HepG2 (cell line): Measurements from ENCODE around the gene RUSF1. TPM values are rescaled to one million over a fixed set of nuclear protein-coding genes. Genes with fewer than 3 reads are reported as not detected.

ENCODE experiments used
- HIC2 ChIP-seq: sonication (generic); formaldehyde crosslinking; IDR thresholded peaks from 2 replicates; pipeline ENCODE4 v1.9.0; 2022; ENCODE audit warnings: low read depth, missing genetic modification reagents
- NPAS2 ChIP-seq: sonication (generic); formaldehyde crosslinking; IDR thresholded peaks from 2 replicates; pipeline ENCODE4 v1.8.0; 2022; ENCODE audit warnings: mild to moderate bottlenecking, missing genetic modification reagents, borderline replicate concordance
- NR2F2 ChIP-seq: IDR thresholded peaks from 2 replicates; pipeline ENCODE4 v1.6.1; 2012; ENCODE audit warnings: low read depth, inconsistent platforms, borderline replicate concordance
- PHF21A ChIP-seq: sonication (generic); formaldehyde crosslinking; IDR thresholded peaks from 2 replicates; pipeline ENCODE4 v1.5.0; 2020; ENCODE audit warnings: mild to moderate bottlenecking, missing genetic modification reagents
- SNAPC2 ChIP-seq: sonication (generic); formaldehyde crosslinking; IDR thresholded peaks from 2 replicates; pipeline ENCODE4 v1.8.1; 2022; ENCODE audit warnings: mild to moderate bottlenecking, missing genetic modification reagents
- THAP9 ChIP-seq: sonication (generic); formaldehyde crosslinking; IDR thresholded peaks from 2 replicates; pipeline ENCODE4; 2020; ENCODE audit warnings: missing genetic modification reagents, mild to moderate bottlenecking, borderline replicate concordance
- ZEB1 ChIP-seq: IDR thresholded peaks from 2 replicates; pipeline ENCODE4 v1.6.1; 2012; ENCODE audit warnings: mild to moderate bottlenecking, low read depth, inconsistent platforms; ENCODE audit not compliant: insufficient replicate concordance
- ZNF33B ChIP-seq: sonication (generic); formaldehyde crosslinking; IDR thresholded peaks from 2 replicates; pipeline ENCODE4 v1.5.1; 2020; ENCODE audit warnings: mild to moderate bottlenecking, missing genetic modification reagents
- ZNF460 ChIP-seq: sonication (generic); formaldehyde crosslinking; IDR thresholded peaks from 2 replicates; pipeline ENCODE4 v1.5.1; 2020; ENCODE audit warnings: missing genetic modification reagents, mild to moderate bottlenecking, borderline replicate concordance
- ZNF713 ChIP-seq: sonication (generic); formaldehyde crosslinking; IDR thresholded peaks from 2 replicates; pipeline ENCODE4 v1.4.0; 2020; ENCODE audit warnings: mild to moderate bottlenecking, missing genetic modification reagents
- ZNF746 ChIP-seq: sonication (generic); formaldehyde crosslinking; IDR thresholded peaks from 2 replicates; pipeline ENCODE4 v1.8.0; 2022; ENCODE audit warnings: mild to moderate bottlenecking, missing genetic modification reagents
- ZNF780A ChIP-seq: sonication (generic); formaldehyde crosslinking; IDR thresholded peaks from 2 replicates; pipeline ENCODE4 v1.8.0; 2022; ENCODE audit warnings: mild to moderate bottlenecking, missing genetic modification reagents, moderate library complexity
- polyA plus RNA-seq, 8 experiments: library from polyadenylated mRNA; depleted of rRNA in 3 of 8; stranded (reverse) in 7 of 8; unstranded in 1 of 8; fragments of >200 nt; fragmentation: Illumina TruSeq in 4 of 8; extraction: Trizol in 4 of 8; gene quantifications; 2 replicates each; pipeline versions ENCODE4 v1.2.1 to v1.2.3, GENCODE V29; 2011 to 2016; ENCODE audit warnings: low read depth in 4 of 8, missing spikeins in 1 of 8, mixed read lengths in 1 of 8; ENCODE audit not compliant: insufficient read depth in 1 of 8
- total RNA-seq, 5 experiments: library from RNA; depleted of rRNA; stranded (reverse); fragments of >200 nt; fragmentation: Illumina TruSeq; extraction: Trizol; gene quantifications; 2 replicates each; pipeline ENCODE4 v1.2.3, GENCODE V29; 2016; ENCODE audit warnings: low read depth in 1 of 5
- TF ChIP-seq, protein P1 (sequence below), 2 experiments: sonication (generic) in 1 of 2; formaldehyde crosslinking in 1 of 2; IDR thresholded peaks; 2 replicates each; pipeline versions ENCODE4 v1.4.0 to v1.6.1; 2016 to 2020; ENCODE audit warnings: borderline replicate concordance in 1 of 2, low read depth in 1 of 2, mild to moderate bottlenecking in 1 of 2, missing genetic modification reagents in 1 of 2
- TF ChIP-seq, protein P2 (sequence below): sonication (generic); formaldehyde crosslinking; IDR thresholded peaks from 2 replicates; pipeline ENCODE4 v1.5.1; 2020; ENCODE audit warnings: mild to moderate bottlenecking, missing genetic modification reagents, moderate library complexity

RUSF1 gene
- total and polyA plus RNA-seq, 2 of the 13 experiments (the other 11 are each of a cell fraction or from before 2014, with no cell fraction given), result 40.8 to 50.2 TPM

- TF ChIP-seq, protein P1, sequence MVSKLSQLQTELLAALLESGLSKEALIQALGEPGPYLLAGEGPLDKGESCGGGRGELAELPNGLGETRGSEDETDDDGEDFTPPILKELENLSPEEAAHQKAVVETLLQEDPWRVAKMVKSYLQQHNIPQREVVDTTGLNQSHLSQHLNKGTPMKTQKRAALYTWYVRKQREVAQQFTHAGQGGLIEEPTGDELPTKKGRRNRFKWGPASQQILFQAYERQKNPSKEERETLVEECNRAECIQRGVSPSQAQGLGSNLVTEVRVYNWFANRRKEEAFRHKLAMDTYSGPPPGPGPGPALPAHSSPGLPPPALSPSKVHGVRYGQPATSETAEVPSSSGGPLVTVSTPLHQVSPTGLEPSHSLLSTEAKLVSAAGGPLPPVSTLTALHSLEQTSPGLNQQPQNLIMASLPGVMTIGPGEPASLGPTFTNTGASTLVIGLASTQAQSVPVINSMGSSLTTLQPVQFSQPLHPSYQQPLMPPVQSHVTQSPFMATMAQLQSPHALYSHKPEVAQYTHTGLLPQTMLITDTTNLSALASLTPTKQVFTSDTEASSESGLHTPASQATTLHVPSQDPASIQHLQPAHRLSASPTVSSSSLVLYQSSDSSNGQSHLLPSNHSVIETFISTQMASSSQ (IDR thresholded peaks at IDR 0.05; ENCODE audit: low read depth), result peak; percentile 77
- TF ChIP-seq, protein P1 (CRISPR knock-in tag; IDR thresholded peaks at IDR 0.05; ENCODE audit: borderline replicate concordance), result peak; percentile 70; the same call in 1 of the 2 replicates
- TF ChIP-seq ZNF746 (CRISPR knock-in tag) (peak; percentile 49; the same call in 1 of the 2 replicates), NPAS2 (CRISPR knock-in tag) (0 out of 2 replicates have a peak, but pooled peaks have one; percentile 18), PHF21A (CRISPR knock-in tag) (peak; percentile 32; the same call in 1 of the 2 replicates), ZNF33B (CRISPR knock-in tag) (no peak), THAP9 (CRISPR knock-in tag) (peak; percentile 70; the same call in 1 of the 2 replicates), NR2F2 (no peak), ZEB1 (no peak), HIC2 (CRISPR knock-in tag) (peak; percentile 52; the same call in 1 of the 2 replicates), ZNF713 (CRISPR knock-in tag) (0 out of 2 replicates have a peak, but pooled peaks have one; percentile 91), ZNF460 (CRISPR knock-in tag) (no peak), SNAPC2 (CRISPR knock-in tag) (0 out of 2 replicates have a peak, but pooled peaks have one; percentile 15), ZNF780A (CRISPR knock-in tag) (0 out of 2 replicates have a peak, but pooled peaks have one; percentile 31)
- TF ChIP-seq, protein P2, sequence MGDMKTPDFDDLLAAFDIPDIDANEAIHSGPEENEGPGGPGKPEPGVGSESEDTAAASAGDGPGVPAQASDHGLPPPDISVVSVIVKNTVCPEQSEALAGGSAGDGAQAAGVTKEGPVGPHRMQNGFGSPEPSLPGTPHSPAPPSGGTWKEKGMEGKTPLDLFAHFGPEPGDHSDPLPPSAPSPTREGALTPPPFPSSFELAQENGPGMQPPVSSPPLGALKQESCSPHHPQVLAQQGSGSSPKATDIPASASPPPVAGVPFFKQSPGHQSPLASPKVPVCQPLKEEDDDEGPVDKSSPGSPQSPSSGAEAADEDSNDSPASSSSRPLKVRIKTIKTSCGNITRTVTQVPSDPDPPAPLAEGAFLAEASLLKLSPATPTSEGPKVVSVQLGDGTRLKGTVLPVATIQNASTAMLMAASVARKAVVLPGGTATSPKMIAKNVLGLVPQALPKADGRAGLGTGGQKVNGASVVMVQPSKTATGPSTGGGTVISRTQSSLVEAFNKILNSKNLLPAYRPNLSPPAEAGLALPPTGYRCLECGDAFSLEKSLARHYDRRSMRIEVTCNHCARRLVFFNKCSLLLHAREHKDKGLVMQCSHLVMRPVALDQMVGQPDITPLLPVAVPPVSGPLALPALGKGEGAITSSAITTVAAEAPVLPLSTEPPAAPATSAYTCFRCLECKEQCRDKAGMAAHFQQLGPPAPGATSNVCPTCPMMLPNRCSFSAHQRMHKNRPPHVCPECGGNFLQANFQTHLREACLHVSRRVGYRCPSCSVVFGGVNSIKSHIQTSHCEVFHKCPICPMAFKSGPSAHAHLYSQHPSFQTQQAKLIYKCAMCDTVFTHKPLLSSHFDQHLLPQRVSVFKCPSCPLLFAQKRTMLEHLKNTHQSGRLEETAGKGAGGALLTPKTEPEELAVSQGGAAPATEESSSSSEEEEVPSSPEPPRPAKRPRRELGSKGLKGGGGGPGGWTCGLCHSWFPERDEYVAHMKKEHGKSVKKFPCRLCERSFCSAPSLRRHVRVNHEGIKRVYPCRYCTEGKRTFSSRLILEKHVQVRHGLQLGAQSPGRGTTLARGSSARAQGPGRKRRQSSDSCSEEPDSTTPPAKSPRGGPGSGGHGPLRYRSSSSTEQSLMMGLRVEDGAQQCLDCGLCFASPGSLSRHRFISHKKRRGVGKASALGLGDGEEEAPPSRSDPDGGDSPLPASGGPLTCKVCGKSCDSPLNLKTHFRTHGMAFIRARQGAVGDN (CRISPR knock-in tag), result peak; percentile 95
These were observed 23.6 kb downstream of the RUSF1 start (continued) for GRCh38 chr16:31484491-31485171.
